Measurements from ENCODE around the gene MFSD6.
A peak's percentile ranks its signal among the peaks of the same experiment; 100 is the strongest.
"Not testable (repeated sequence)": the region's sequence is repeated elsewhere in the genome, so short reads cannot be mapped to it uniquely, and the experiment has no call there.

MFSD6 gene

GRCh38 chr2:190407662-190408537 lies at the start of gene MFSD6:
TSS of gene MFSD6 (plus strand) at chr2:190408355. CDS start at chr2:190436030, 27,675 bp downstream.
- in situ Hi-C loops (cut with HindIII; ENCODE audit: low sequenced_read_pairs) = no loop called here
- DNase-seq (ENCODE audit: low read depth, low spot score) = no peak
- peak within 1 kb of the TSS; percentile 45 for H3K4me3 ChIP-seq (ENCODE audit: low read depth, low read length)
- no peak for TF ChIP-seq CTCF (IDR thresholded peaks at IDR 0.05; ENCODE audit: low read depth, low read length)

- in situ Hi-C loops (cut with HindIII; ENCODE audit: low sequenced_read_pairs); DNase-seq (ENCODE audit: low read depth, low spot score): not testable (repeated sequence)
Observed at GRCh38 chr2:190358655-190359448, 49.3 kb upstream of the MFSD6 start.

GRCh38 chr2:190360561-190360960 lies 47.6 kb upstream of the MFSD6 start:
- no peak for TF ChIP-seq CTCF (IDR thresholded peaks at IDR 0.05; ENCODE audit: low read depth, low read length)
- in situ Hi-C loops (cut with HindIII; ENCODE audit: low sequenced_read_pairs) = no loop called here
- DNase-seq (ENCODE audit: low read depth, low spot score) = no peak
- no peak overlapping the region for H3K4me3 ChIP-seq (ENCODE audit: low read depth, low read length)

More at GRCh38 chr2:190358655-190359448, 49.3 kb upstream of the MFSD6 start:
- H3K4me3 ChIP-seq (ENCODE audit: low read depth, low read length) = not testable (repeated sequence)

GRCh38 chr2:190360965-190361364 lies 47.2 kb upstream of the MFSD6 start:
- in situ Hi-C loops (cut with HindIII; ENCODE audit: low sequenced_read_pairs) = no loop called here
- H3K4me3 ChIP-seq (ENCODE audit: low read depth, low read length) = no peak overlapping the region
- DNase-seq (ENCODE audit: low read depth, low spot score) = no peak
- no peak for TF ChIP-seq CTCF (IDR thresholded peaks at IDR 0.05; ENCODE audit: low read depth, low read length)

- DNase-seq (ENCODE audit: low read depth, low spot score) = no peak
- in situ Hi-C loops (cut with HindIII; ENCODE audit: low sequenced_read_pairs) = no loop called here
- no peak overlapping the region for H3K4me3 ChIP-seq (ENCODE audit: low read depth, low read length)
- no peak for TF ChIP-seq CTCF (IDR thresholded peaks at IDR 0.05; ENCODE audit: low read depth, low read length)
Observed at GRCh38 chr2:190361572-190361971, 46.6 kb upstream of the MFSD6 start.

GRCh38 chr2:190362894-190363293 lies 45.3 kb upstream of the MFSD6 start:
- H3K4me3 ChIP-seq (ENCODE audit: low read depth, low read length) = no peak overlapping the region
- no peak for DNase-seq (ENCODE audit: low read depth, low spot score)
- in situ Hi-C loops (cut with HindIII; ENCODE audit: low sequenced_read_pairs) = no loop called here
- TF ChIP-seq CTCF (IDR thresholded peaks at IDR 0.05; ENCODE audit: low read depth, low read length) = no peak
